WTC11 (cell line): ENCODE data around the gene PPP2R1B. TPM values are rescaled to one million over a fixed set of nuclear protein-coding genes. Genes with fewer than 3 reads are reported as not detected.

Source experiments
- ATAC-seq: fragments of 200-7000 bp; cut with Tn5 transposase; 2 replicates; pipeline ENCODE4 v1.10.0; 2021; ENCODE audit warnings: mild to moderate bottlenecking, moderate library complexity
- CTCF ChIA-PET: fragments of 300-600 bp; sonication (Branson Sonifier 250); formaldehyde crosslinking; loops from one replicate; lab custom pipeline; 2021; ENCODE audit warnings: antibody characterized with exemption; lab: Charles Lee
- POLR2A ChIA-PET: fragments of 350-600 bp; sonication (Branson Sonifier 250); formaldehyde crosslinking; loops from one replicate; lab custom pipeline; 2021; ENCODE audit warnings: antibody characterized with exemption; lab: Charles Lee
- DNase-seq: peaks from one replicate; pipeline ENCODE4 v3.0.0; 2021; ENCODE audit warnings: low spot score
- H3K27ac Mint-ChIP-seq: 2 replicates; pipeline ENCODE4 v1.8.0; 2021; ENCODE audit warnings: mixed read lengths
- H3K27me3 Mint-ChIP-seq: 2 replicates; pipeline ENCODE4 v1.8.0; 2021; ENCODE audit warnings: low read depth, mild to moderate bottlenecking, moderate library complexity, mixed read lengths
- H3K36me3 Mint-ChIP-seq: 2 replicates; pipeline ENCODE4 v1.8.0; 2021; ENCODE audit warnings: mixed read lengths
- H3K4me1 Mint-ChIP-seq: 2 replicates; pipeline ENCODE4 v1.8.0; 2022; ENCODE audit warnings: mixed read lengths
- H3K4me3 Mint-ChIP-seq: 2 replicates; pipeline ENCODE4 v1.8.0; 2021; ENCODE audit warnings: mild to moderate bottlenecking, moderate library complexity, mixed read lengths
- H3K9me3 Mint-ChIP-seq: 2 replicates; pipeline ENCODE4 v1.8.0; 2021; ENCODE audit warnings: mixed read lengths
- ATF3 ChIP-seq: sonication (generic); formaldehyde crosslinking; conservative IDR thresholded peaks from 2 replicates; pipeline ENCODE4 v1.8.1; 2022; ENCODE audit warnings: mild to moderate bottlenecking, missing genetic modification reagents
- ATF6 ChIP-seq: sonication (generic); formaldehyde crosslinking; IDR thresholded peaks from 2 replicates; pipeline ENCODE4 v1.8.1; 2023; ENCODE audit warnings: mild to moderate bottlenecking, missing genetic modification reagents
- CBFB ChIP-seq: sonication (generic); formaldehyde crosslinking; IDR thresholded peaks from 2 replicates; pipeline ENCODE4 v1.8.1; 2022; ENCODE audit warnings: mild to moderate bottlenecking, low read depth, missing genetic modification reagents
- CTCF ChIP-seq: fragments of 200-600 bp; IDR thresholded peaks from 2 replicates; pipeline ENCODE4 v1.8.0; 2022; ENCODE audit warnings: antibody characterized with exemption
- E2F1 ChIP-seq: sonication (generic); formaldehyde crosslinking; IDR thresholded peaks from 2 replicates; pipeline ENCODE4 v1.8.0; 2022; ENCODE audit warnings: mild to moderate bottlenecking, missing genetic modification reagents
- E2F4 ChIP-seq: sonication (generic); formaldehyde crosslinking; IDR thresholded peaks from 2 replicates; pipeline ENCODE4 v1.8.1; 2022; ENCODE audit warnings: low read depth, mild to moderate bottlenecking, moderate library complexity, missing genetic modification reagents, borderline replicate concordance
- E2F5 ChIP-seq: sonication (generic); formaldehyde crosslinking; IDR thresholded peaks from 2 replicates; pipeline ENCODE4 v1.8.1; 2022; ENCODE audit warnings: mild to moderate bottlenecking, moderate library complexity, missing genetic modification reagents
- FOXP4 ChIP-seq: sonication (generic); formaldehyde crosslinking; IDR thresholded peaks from 2 replicates; pipeline ENCODE4 v1.8.0; 2022; ENCODE audit warnings: mild to moderate bottlenecking, missing genetic modification reagents
- GTF2I ChIP-seq: fragments of 250-450 bp; sonication (Bioruptor Pico); conservative IDR thresholded peaks from 2 replicates; pipeline ENCODE4 v1.4.0; 2021; ENCODE audit warnings: mild to moderate bottlenecking
- PRDM15 ChIP-seq: sonication (generic); formaldehyde crosslinking; IDR thresholded peaks from 2 replicates; pipeline ENCODE4 v1.8.0; 2022; ENCODE audit warnings: missing genetic modification reagents
- PRRX2 ChIP-seq: fragments of 250-450 bp; sonication (Bioruptor Pico); IDR thresholded peaks from 2 replicates; pipeline ENCODE4 v1.8.0; 2021; ENCODE audit warnings: mild to moderate bottlenecking
- SOX15 ChIP-seq: fragments of 250-450 bp; sonication (Bioruptor Pico); IDR thresholded peaks from 2 replicates; pipeline ENCODE4 v1.9.0; 2021; ENCODE audit warnings: mild to moderate bottlenecking
- TP53 ChIP-seq: sonication (generic); formaldehyde crosslinking; IDR thresholded peaks from 2 replicates; pipeline ENCODE4 v1.8.1; 2023; ENCODE audit warnings: mild to moderate bottlenecking, missing genetic modification reagents
- ZNF219 ChIP-seq: sonication (generic); formaldehyde crosslinking; IDR thresholded peaks from 2 replicates; pipeline ENCODE4 v1.8.0; 2023; ENCODE audit warnings: missing genetic modification reagents, mild to moderate bottlenecking, borderline replicate concordance
- ZNF232 ChIP-seq: sonication (generic); formaldehyde crosslinking; IDR thresholded peaks from 2 replicates; pipeline ENCODE4 v1.8.0; 2022; ENCODE audit warnings: mild to moderate bottlenecking, missing genetic modification reagents
- ZNF281 ChIP-seq: sonication (generic); formaldehyde crosslinking; IDR thresholded peaks from 2 replicates; pipeline ENCODE4 v1.8.0; 2023; ENCODE audit warnings: mild to moderate bottlenecking, missing genetic modification reagents
- ZNF423 ChIP-seq: fragments of 250-450 bp; sonication (Bioruptor Pico); IDR thresholded peaks from 2 replicates; pipeline ENCODE4 v2.1.2; 2022; ENCODE audit warnings: mild to moderate bottlenecking, moderate library complexity
- ZSCAN18 ChIP-seq: fragments of 250-450 bp; sonication (Bioruptor Pico); IDR thresholded peaks from 2 replicates; pipeline ENCODE4 v2.1.2; 2022; ENCODE audit warnings: mild to moderate bottlenecking, moderate library complexity
- total RNA-seq: library from RNA; stranded (reverse); gene quantifications from 3 replicates; pipeline ENCODE4 v1.2.3, GENCODE V29; 2021

PPP2R1B gene
- total RNA-seq, 1 experiment from 2014 or later = 87.7 TPM

- TF ChIP-seq PRDM15 = no peak
- TF ChIP-seq ZNF232 (CRISPR knock-in tag) = no peak
- no peak for TF ChIP-seq ZNF423 (CRISPR knock-in tag)
- TF ChIP-seq E2F5 = no peak
- TF ChIP-seq CBFB (CRISPR knock-in tag) = no peak
- no peak for TF ChIP-seq E2F4
- no peak for TF ChIP-seq GTF2I (CRISPR knock-in tag)
- TF ChIP-seq CTCF = no peak
- no peak for TF ChIP-seq SOX15 (CRISPR knock-in tag)
- no peak for TF ChIP-seq TP53
- no peak for TF ChIP-seq E2F1 (CRISPR knock-in tag)
These were observed 1.6 kb downstream of the PPP2R1B start (continued) for GRCh38 chr11:111764621-111765020.

- peaks cover 60% of the 10 kb centered on the region for H3K36me3 Mint-ChIP-seq
- ATAC-seq = no peak
- H3K9me3 Mint-ChIP-seq = no peaks in the 10 kb centered on the region
- no peak overlapping the region; the same call in 1 of the 2 replicates for H3K27ac Mint-ChIP-seq
- H3K4me1 Mint-ChIP-seq = peaks cover 28% of the 10 kb centered on the region
- H3K4me3 Mint-ChIP-seq = no peak overlapping the region
- H3K27me3 Mint-ChIP-seq = no peaks in the 10 kb centered on the region
- CTCF ChIA-PET = interaction anchor here (0.5 to 1.6 kb wide), 4 partner anchors 14 to 308 kb away, joined by 3 to 4 read pairs (median 3); no protein-coding TSS in a partner anchor
- POLR2A ChIA-PET = no interaction called here
- no peak for DNase-seq
- TF ChIP-seq ATF6 (CRISPR knock-in tag) (no peak), PRRX2 (no peak), ATF3 (CRISPR knock-in tag) (no peak), ZNF219 (CRISPR knock-in tag) (no peak), ZSCAN18 (CRISPR knock-in tag) (no peak), ZNF281 (no peak), FOXP4 (CRISPR knock-in tag) (no peak)
These were observed 3.1 kb downstream of the PPP2R1B start for GRCh38 chr11:111762981-111763643.
